CD8-positive, alpha-beta memory T cell (primary cell): ENCODE measurements around the gene NUTM2D. TPM values are rescaled to one million over a fixed set of nuclear protein-coding genes. Genes with fewer than 3 reads are reported as not detected.
"Not testable (repeated sequence)": the region's sequence is repeated elsewhere in the genome, so short reads cannot be mapped to it uniquely, and the experiment has no call there.

Experiments used
- CTCF ChIA-PET: fragments of 350-600 bp; sonication (Branson Sonifier 250); formaldehyde crosslinking; loops from one replicate; lab custom pipeline; 2021; ENCODE audit warnings: antibody characterized with exemption; lab: Charles Lee
- POLR2A ChIA-PET: fragments of 350-600 bp; sonication (Branson Sonifier 250); formaldehyde crosslinking; loops from one replicate; lab custom pipeline; 2021; ENCODE audit warnings: antibody characterized with exemption; lab: Charles Lee
- DNase-seq, 5 donors: peaks; one replicate each; pipeline versions ENCODE4 v3.0.0 to v3.0.0-alpha.2; 2020 to 2022; ENCODE audit warnings: mixed read lengths in 1 of 5
- H3K27ac ChIP-seq: one replicate; pipeline ENCODE4 v1.7.0; 2013; ENCODE audit warnings: low read depth, mild to moderate bottlenecking, low read length, moderate library complexity
- H3K27me3 ChIP-seq: 2 replicates; pipeline ENCODE4 v1.7.0; 2013; ENCODE audit warnings: low read length, mild to moderate bottlenecking; ENCODE audit not compliant: insufficient read depth, poor library complexity, severe bottlenecking
- H3K36me3 ChIP-seq: 2 replicates; pipeline ENCODE4 v1.7.0; 2013; ENCODE audit warnings: mild to moderate bottlenecking, low read length, moderate library complexity; ENCODE audit not compliant: insufficient read depth
- H3K4me1 ChIP-seq: 2 replicates; pipeline ENCODE4 v1.7.0; 2013; ENCODE audit warnings: mild to moderate bottlenecking, low read length, moderate library complexity; ENCODE audit not compliant: insufficient read depth
- H3K4me3 ChIP-seq: 2 replicates; pipeline ENCODE4 v1.7.0; 2013; ENCODE audit warnings: mild to moderate bottlenecking, low read length
- H3K9me3 ChIP-seq: 2 replicates; pipeline ENCODE4 v1.7.0; 2013; ENCODE audit warnings: mild to moderate bottlenecking, low read length
- H3K27ac Mint-ChIP-seq, 8 donors: one replicate each; pipeline ENCODE4 v1.8.0; 2020 to 2021; ENCODE audit warnings: mixed read lengths in 8 of 8, mild to moderate bottlenecking in 6 of 8, inconsistent platforms in 3 of 8, moderate library complexity in 3 of 8
- H3K27me3 Mint-ChIP-seq, 2 donors: one replicate each; pipeline ENCODE4 v1.8.0; 2020 to 2021; ENCODE audit warnings: mixed read lengths in 2 of 2, mild to moderate bottlenecking in 1 of 2, moderate library complexity in 1 of 2
- H3K36me3 Mint-ChIP-seq, 3 donors: one replicate each; pipeline ENCODE4 v1.8.0; 2020 to 2021; ENCODE audit warnings: mixed read lengths in 3 of 3, inconsistent platforms in 1 of 3, mild to moderate bottlenecking in 1 of 3
- H3K4me1 Mint-ChIP-seq, 3 donors: one replicate each; pipeline ENCODE4 v1.8.0; 2020 to 2021; ENCODE audit warnings: mixed read lengths in 3 of 3, inconsistent platforms in 1 of 3, mild to moderate bottlenecking in 1 of 3
- H3K4me3 Mint-ChIP-seq, 7 donors: one replicate each; pipeline ENCODE4 v1.8.0; 2020 to 2021; ENCODE audit warnings: mixed read lengths in 7 of 7, mild to moderate bottlenecking in 6 of 7, moderate library complexity in 4 of 7, inconsistent platforms in 2 of 7
- H3K9me3 Mint-ChIP-seq, 5 donors: one replicate each; pipeline ENCODE4 v1.8.0; 2020 to 2022; ENCODE audit warnings: mixed read lengths in 5 of 5, mild to moderate bottlenecking in 3 of 5, moderate library complexity in 2 of 5, inconsistent platforms in 1 of 5
- polyA plus RNA-seq: library from polyadenylated mRNA; unstranded; fragments of 300-500 nt; fragmentation: Illumina TruSeq; gene quantifications from one replicate; pipeline ENCODE4 v1.2.3, GENCODE V29; 2021
- total RNA-seq, 2 experiments: library from RNA; stranded (reverse); gene quantifications; one replicate each; pipeline ENCODE4 v1.2.3, GENCODE V29; 2021

Gene NUTM2D
- total and polyA plus RNA-seq, 3 experiments from 2014 or later: 2.6 to 2.7 TPM; not detected in 1

- CTCF ChIA-PET, H3K4me1 ChIP-seq, H3K9me3 ChIP-seq, H3K4me3 Mint-ChIP-seq, H3K27ac ChIP-seq, H3K4me1 Mint-ChIP-seq, H3K4me3 ChIP-seq, POLR2A ChIA-PET, DNase-seq, H3K9me3 Mint-ChIP-seq, H3K36me3 Mint-ChIP-seq, H3K36me3 ChIP-seq, H3K27ac Mint-ChIP-seq, H3K27me3 Mint-ChIP-seq, H3K27me3 ChIP-seq: not testable (repeated sequence)
Observed at GRCh38 chr10:87350161-87350560, 7.4 kb upstream of the NUTM2D start.

GRCh38 chr10:87352825-87353224 is 4.7 kb upstream of the NUTM2D start:
- H3K36me3 ChIP-seq, H3K4me3 Mint-ChIP-seq, H3K27me3 ChIP-seq, H3K9me3 ChIP-seq, H3K4me1 ChIP-seq, H3K27ac Mint-ChIP-seq, H3K36me3 Mint-ChIP-seq, CTCF ChIA-PET, H3K9me3 Mint-ChIP-seq, POLR2A ChIA-PET, H3K4me3 ChIP-seq, H3K27ac ChIP-seq, DNase-seq, H3K4me1 Mint-ChIP-seq, H3K27me3 Mint-ChIP-seq: not testable (repeated sequence)

DNA sequence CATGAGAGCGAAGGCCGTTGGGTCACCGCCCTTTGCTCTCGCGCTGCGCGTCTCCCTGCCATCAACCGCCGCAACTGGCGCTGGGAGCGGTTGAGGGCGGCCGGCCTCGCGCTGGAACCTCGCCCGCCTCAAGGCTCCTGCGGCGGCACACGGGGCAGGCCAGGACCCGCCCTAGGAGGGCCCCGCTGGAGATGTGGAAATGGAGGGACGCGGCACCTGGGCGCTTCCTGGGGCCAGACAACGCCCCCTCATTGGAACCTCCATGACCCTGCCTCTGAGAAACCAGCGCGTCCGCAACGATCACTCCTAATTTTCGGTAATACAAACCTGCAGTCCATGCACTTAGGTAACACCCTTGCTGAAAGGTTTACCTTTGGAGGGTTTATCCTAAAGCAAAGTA is 2.4 kb upstream of the NUTM2D start:
- H3K9me3 ChIP-seq, H3K36me3 ChIP-seq, H3K4me1 ChIP-seq, H3K4me3 ChIP-seq, H3K27me3 ChIP-seq, DNase-seq, POLR2A ChIA-PET, H3K9me3 Mint-ChIP-seq, H3K27me3 Mint-ChIP-seq, H3K36me3 Mint-ChIP-seq, H3K4me3 Mint-ChIP-seq, H3K4me1 Mint-ChIP-seq, H3K27ac ChIP-seq, CTCF ChIA-PET, H3K27ac Mint-ChIP-seq: not testable (repeated sequence)

DNA sequence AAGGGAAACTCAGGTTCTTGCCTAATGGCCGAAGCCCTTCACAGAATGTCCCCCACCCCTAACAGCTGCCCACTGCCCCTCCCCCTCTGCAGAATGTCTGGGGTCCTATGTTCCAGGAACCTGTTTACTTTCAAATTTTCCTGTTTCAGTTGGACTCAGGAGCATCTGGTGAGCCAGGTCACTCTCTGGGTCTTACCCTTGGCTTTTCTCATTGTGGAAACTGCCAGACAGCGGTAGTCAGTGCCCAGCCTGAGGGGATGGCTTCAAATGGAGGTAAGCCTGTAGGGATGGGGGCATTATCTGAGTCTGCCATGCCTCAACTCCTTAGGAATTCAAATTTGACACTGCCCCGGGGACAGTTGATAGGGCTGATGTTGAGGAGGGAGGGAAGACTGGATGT is 615 bp downstream of the NUTM2D start:
- H3K4me3 Mint-ChIP-seq, H3K4me1 Mint-ChIP-seq, H3K9me3 ChIP-seq, H3K27ac Mint-ChIP-seq, DNase-seq, H3K4me3 ChIP-seq, H3K27me3 Mint-ChIP-seq, H3K27ac ChIP-seq, H3K9me3 Mint-ChIP-seq, POLR2A ChIA-PET, H3K4me1 ChIP-seq, H3K27me3 ChIP-seq, H3K36me3 Mint-ChIP-seq, H3K36me3 ChIP-seq, CTCF ChIA-PET: not testable (repeated sequence)

DNA sequence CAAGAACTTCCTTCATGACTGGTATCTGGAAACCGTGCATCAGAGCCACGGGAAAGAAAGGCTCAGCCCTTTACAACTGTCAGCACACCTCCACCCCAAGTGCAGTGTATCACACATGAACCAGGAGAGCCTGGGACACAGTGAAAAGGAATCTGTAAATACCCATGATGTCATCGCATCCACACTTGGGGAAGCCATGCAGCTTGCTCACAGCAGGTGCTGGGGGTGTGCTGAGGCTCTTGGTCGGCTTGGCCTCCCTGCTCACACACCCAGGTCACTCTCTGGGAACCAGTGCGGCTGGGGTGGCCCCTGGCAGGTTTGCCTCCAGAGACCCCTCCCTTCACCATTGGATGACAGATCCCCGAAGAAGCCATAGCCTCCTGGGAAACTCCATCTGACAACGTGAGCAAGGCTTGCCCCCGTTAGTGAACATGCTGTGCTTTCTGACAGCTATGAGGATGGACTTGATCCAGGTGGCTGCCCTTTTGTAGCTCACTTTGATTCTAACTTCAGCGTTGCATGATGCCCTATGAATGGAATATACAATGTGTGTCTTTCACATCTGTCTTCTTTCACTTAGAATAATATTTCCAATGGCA is 12.1 kb downstream of the NUTM2D start:
- H3K9me3 ChIP-seq, H3K27ac Mint-ChIP-seq, H3K36me3 Mint-ChIP-seq, H3K27ac ChIP-seq, H3K27me3 ChIP-seq, POLR2A ChIA-PET, H3K4me3 Mint-ChIP-seq, H3K4me1 ChIP-seq, H3K4me1 Mint-ChIP-seq, H3K9me3 Mint-ChIP-seq, DNase-seq, H3K36me3 ChIP-seq, H3K4me3 ChIP-seq, CTCF ChIA-PET, H3K27me3 Mint-ChIP-seq: not testable (repeated sequence)

DNA sequence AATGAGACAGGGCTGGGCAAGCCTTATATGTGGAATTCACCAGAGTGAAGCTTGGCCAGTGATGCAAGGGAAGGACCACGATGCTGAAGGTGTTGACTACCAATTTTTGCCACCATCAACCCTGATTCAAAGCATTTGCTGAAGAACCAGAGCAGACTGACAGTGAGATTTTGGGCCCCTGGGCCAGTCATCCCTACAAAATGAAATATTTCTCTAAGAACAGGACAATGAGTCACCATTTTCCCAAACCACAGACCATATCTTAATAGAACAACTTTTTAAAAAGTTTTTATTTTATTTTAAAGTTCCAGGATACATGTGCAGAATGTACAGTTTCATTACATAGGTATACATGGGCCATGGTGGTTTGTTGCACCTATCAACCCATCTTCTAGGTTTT is 16.5 kb downstream of the NUTM2D start:
- H3K9me3 ChIP-seq, DNase-seq, H3K27me3 Mint-ChIP-seq, H3K9me3 Mint-ChIP-seq, H3K4me3 ChIP-seq, H3K27ac Mint-ChIP-seq, H3K36me3 Mint-ChIP-seq, CTCF ChIA-PET, POLR2A ChIA-PET, H3K4me1 ChIP-seq, H3K27ac ChIP-seq, H3K4me1 Mint-ChIP-seq, H3K27me3 ChIP-seq, H3K36me3 ChIP-seq, H3K4me3 Mint-ChIP-seq: not testable (repeated sequence)

- H3K4me3 ChIP-seq, POLR2A ChIA-PET, H3K9me3 Mint-ChIP-seq: not testable (repeated sequence)
Observed at GRCh38 chr10:87379115-87379514, 21.6 kb downstream of the NUTM2D start.

DNA sequence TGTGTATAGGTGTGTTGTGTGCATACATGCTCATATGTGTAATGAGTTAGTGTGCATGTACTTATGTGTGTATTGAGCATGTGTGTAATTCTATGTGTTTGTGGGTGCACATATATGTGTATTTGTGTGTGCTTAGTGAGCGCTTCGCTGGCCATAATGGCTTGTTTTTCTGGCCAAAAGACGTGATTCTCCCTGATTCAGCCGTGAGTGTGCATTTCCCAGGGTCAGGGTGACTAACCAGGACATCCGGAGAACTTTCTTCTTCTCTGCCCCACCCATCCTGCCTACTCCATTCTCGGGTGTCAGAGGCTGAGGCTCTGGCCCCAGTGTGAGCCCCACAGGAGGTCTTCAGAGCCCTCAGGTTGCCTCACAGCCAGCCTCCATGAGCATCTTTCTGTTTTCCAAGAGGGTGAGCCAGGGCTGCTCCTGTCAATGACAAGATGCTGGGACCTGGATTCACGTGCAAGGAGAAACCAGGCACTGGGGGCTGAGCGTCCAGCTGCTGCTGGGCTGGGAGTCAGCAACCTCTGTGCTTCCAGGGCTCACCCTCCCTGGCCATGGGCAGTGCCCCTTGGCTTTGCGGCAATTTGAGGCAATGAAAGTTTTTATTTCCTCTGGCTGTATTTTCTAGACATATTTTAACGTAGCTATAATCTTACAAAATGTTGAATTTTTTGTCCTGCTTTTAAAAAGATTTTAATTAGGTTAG is 25.8 kb downstream of the NUTM2D start:
- H3K9me3 Mint-ChIP-seq, H3K27ac ChIP-seq, DNase-seq, H3K4me3 Mint-ChIP-seq, H3K27ac Mint-ChIP-seq, H3K4me3 ChIP-seq, H3K27me3 ChIP-seq, H3K27me3 Mint-ChIP-seq, H3K4me1 ChIP-seq, POLR2A ChIA-PET, H3K36me3 ChIP-seq, H3K36me3 Mint-ChIP-seq, H3K4me1 Mint-ChIP-seq, H3K9me3 ChIP-seq, CTCF ChIA-PET: not testable (repeated sequence)

More at GRCh38 chr10:87379115-87379514, 21.6 kb downstream of the NUTM2D start:
- DNase-seq, H3K27ac ChIP-seq, H3K27ac Mint-ChIP-seq, H3K27me3 ChIP-seq, H3K4me1 ChIP-seq, H3K27me3 Mint-ChIP-seq, H3K36me3 ChIP-seq, CTCF ChIA-PET, H3K4me1 Mint-ChIP-seq, H3K4me3 Mint-ChIP-seq, H3K36me3 Mint-ChIP-seq, H3K9me3 ChIP-seq: not testable (repeated sequence)

GRCh38 chr10:87384283-87384682 is 26.7 kb downstream of the NUTM2D start:
- H3K27ac Mint-ChIP-seq, H3K4me3 ChIP-seq, H3K27me3 Mint-ChIP-seq, H3K27me3 ChIP-seq, H3K36me3 Mint-ChIP-seq, H3K4me1 Mint-ChIP-seq, H3K4me3 Mint-ChIP-seq, POLR2A ChIA-PET, H3K36me3 ChIP-seq, CTCF ChIA-PET, H3K9me3 Mint-ChIP-seq, H3K27ac ChIP-seq, H3K4me1 ChIP-seq, H3K9me3 ChIP-seq, DNase-seq: not testable (repeated sequence)
